NCI-H146 treated with DMSO at 0.1 percent for 48 hours (cell line): Measurements from ENCODE around the gene ADCY3.
"Not testable (repeated sequence)": the region's sequence is repeated elsewhere in the genome, so short reads cannot be mapped to it uniquely, and the experiment has no call there.

ENCODE experiments used
- DNase-seq: peaks from one replicate; lab custom pipeline; 2025; ENCODE audit not compliant: unreplicated experiment; lab: John Stamatoyannopoulos, UW

Gene ADCY3

DNA sequence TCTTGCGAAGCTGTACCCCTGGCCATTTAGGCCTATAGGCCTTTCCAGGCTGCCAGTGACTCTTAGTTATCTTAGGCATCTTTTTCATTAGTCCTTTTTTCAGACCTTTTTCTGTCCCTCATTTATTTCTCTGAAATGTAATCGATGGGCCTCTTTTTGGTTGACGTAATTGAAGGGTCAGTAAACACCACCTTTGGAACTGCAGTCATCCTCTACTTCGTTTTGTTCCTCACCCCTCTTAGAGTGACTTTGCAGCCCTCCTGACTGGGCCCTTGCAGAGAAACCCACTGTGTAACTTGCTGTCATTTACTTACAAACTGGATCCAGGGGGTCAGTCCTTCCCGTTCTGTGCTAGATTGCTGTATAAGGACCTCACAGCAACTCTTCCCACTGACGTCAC, 103.6 kb downstream of the ADCY3 start:
- no peak for DNase-seq

DNA sequence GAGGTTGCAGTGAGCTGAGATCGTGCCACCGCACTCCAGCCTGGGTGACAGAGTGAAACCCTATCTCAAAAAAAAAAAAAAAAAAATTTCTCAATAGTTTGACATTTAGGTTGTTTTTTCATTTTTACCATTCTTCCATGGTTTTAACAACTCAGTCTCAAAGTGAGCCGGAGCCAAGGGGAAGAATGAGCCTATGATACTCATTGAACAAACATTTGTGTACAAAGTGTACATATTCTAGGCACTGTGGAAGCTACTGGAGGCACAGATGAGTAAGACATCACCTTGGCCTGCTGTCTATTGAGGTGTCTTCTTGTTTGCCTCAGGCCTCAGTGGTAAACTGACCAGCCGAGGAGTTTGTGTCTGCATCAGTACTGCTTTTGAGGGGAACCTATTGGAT, 104.9 kb downstream of the ADCY3 start:
- DNase-seq = no peak

DNA sequence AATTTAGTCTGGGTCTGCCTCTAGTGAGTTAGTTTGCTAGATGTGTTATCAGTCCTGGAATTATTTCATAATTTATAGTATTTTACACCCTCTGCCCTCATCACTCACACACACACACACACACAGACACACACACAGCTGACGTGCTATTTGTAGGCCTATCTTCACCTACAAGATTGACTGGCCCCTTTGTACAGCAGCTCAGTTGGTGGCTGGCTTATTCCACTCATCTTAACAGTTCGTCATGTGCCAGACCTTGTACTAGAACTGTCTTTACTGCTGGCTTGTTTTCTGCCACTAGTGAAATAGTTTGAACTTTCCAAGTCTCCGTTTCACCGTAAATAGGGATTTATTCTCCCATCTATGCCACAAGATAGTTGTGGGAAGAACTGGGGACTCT, 105.5 kb downstream of the ADCY3 start:
- no peak for DNase-seq

DNA sequence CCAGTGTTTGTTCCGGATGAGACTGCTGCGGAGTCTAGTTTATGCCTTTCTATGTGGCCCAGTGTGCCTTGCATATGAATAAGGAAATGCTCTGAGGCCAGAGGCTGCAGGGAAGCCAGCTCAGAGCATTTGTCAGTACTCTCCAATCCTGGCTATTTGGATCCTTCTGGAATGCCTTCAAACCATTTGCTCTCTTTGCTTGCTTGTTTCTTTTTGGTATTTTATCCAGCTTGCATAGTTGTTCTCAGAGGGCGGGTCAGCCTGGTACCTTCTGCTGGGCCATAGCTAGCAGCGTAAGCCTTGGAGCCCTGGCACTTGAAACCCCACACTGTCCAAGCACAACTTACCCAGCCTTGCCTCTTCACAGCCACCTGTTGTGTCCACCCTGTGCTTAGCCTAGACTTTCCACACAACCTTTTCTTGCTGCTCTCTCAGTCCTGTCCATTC, 106.3 kb downstream of the ADCY3 start:
- no peak for DNase-seq

DNA sequence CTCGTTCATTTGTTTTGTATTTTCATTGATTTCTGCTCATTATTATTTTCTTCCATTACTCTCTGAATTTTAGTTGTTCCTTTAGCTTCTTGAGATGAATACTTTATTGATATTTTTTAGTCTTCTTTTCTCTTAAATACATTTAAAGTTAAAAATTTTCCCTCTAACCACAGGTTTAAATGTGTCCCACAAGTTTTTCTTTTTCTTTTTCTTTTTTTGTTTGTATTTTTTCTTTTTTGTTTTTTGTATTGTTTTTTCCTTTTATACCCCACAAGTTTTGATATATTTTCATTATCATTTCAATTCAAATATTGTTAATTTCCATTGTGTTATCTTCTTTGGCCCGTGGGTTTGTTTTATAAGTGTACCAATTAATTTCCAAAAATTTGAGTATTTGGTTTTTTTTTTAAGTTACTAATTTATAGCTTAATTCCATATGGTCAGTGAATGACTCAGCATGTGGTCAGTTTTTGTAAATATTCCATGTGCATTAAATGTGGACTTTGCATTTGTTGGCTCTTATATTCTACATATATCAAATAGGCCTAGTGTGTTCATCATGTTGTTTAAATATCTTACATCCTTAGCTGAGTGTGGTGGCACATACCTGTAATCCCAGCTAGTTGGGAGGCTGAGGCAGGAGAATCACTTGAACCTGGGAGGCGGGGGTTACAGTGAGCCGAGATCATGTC, 110.6 kb downstream of the ADCY3 start:
- no peak for DNase-seq

DNA sequence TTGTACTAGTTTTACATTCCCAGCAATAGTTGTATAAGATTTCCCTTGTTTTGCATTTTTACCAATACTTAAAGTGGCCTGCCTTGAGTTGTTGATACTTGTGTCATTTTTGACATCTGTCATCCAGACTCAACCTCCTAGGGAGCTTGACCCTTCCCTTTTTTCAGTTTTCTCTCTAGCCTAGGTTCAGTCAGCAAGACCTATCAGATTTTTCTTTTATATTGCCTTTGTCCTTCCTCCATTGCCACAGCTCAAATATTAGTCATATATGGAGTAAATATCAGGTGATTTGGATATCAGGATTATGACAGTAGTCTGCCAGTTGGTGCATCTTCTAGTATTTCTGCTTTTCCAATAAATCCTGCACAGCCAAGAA, 113.4 kb downstream of the ADCY3 start:
- no peak for DNase-seq

DNA sequence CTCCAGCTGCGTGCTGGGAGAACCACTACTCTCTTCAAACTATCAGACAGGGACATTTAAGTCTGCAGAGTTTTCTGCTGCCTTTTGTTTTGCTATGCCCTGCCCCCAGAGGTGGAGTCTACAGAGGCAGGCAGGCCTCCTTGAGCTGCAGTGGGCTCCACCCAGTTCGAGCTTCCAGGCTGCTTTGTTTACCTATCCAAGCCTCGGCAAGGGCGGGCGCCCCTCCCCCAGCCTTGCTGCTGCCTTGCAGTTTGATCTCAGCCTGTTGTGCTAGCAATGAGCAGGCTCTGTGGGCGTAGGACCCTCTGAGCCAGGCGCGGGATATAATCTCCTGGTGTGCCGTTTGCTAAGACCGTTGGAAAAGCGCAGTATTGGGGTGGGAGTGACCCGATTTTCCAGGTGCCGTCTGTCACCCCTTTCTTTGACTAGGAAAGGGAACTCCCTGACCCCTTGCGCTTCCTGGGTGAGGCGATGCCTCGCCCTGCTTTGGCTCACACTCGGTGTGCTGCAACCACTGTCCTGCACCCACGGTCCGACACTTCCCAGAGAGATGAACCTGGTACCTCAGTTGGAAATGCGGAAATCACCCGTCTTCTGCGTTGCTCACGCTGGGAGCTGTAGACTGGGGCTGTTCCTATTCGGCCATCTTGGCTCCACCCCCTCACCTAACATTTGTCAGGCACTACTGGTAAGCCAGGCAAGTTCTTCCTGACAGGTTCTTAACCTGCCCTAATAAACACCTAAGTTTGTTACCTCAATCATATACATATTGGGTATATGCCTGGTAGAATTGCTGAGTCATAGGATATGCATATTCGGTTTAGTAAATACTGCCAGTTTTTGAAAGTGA, 114.0 kb downstream of the ADCY3 start:
- DNase-seq = not testable (repeated sequence)

DNA sequence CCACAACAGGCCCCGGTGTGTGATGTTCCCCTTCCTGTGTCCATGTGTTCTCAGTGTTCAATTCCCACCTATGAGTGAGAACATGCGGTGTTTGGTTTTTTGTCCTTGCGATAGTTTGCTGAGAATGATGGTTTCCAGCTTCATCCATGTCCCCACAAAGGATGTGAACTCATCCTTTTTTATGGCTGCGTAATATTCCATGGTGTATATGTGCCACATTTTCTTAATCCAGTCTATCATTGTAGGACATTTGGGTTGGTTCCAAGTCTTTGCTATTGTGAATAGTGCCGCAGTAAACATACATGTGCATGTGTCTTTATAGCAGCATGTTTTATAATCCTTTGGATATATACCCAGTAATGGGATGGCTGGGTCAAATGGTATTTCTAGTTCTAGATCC, 119.5 kb downstream of the ADCY3 start:
- not testable (repeated sequence) for DNase-seq

DNA sequence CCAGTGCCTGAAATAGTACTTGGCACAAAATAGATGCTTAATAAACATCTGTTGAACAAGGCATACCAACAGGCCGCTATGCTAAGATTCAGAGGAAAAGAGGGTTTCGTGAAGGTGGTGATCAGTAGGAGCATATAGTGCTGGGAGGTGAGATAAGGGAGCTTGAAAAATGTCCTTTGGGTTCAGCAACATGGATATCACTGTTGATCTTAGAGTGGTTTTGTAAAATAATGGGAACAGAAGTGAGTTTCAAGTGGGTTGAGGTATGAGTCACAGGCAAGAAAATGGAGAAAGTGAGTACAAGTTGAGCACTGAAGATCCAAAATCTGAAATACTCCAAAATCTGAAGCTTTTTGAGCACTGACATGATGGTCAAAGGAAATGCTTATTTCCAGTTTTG, 122.4 kb downstream of the ADCY3 start:
- DNase-seq = no peak

DNA sequence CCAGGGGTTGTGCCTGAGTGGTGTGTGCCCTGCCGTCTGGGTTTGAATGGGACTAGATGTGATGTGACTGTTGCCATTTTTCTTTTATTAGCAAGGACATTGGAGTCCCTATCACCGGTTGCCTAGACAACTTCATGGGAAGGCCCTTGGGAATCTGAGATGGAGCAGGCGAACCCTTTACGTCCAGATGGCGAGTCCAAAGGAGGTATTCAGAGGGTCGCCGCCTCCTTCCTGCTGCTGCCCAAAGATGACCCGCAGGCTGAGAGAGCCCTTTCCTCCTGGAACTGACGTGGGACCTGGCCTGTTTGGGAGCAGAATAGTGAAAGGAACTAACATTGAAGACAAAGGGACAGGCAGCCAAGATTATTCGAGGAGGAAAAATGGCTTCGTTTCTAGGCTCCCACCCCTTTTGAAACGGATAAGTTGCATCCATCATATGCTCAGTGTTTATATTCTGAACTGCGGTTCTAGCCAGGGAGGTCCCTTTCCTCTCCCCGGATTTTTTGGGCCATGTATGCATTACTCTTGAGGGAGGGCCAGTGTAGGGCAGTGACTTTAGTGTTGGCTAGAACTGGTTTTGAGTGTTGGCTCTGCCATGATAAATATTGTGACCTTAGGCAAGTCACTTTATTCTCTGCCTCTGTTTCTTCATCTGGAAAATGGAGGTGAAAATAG, 126.1 kb downstream of the ADCY3 start:
- no peak for DNase-seq

DNA sequence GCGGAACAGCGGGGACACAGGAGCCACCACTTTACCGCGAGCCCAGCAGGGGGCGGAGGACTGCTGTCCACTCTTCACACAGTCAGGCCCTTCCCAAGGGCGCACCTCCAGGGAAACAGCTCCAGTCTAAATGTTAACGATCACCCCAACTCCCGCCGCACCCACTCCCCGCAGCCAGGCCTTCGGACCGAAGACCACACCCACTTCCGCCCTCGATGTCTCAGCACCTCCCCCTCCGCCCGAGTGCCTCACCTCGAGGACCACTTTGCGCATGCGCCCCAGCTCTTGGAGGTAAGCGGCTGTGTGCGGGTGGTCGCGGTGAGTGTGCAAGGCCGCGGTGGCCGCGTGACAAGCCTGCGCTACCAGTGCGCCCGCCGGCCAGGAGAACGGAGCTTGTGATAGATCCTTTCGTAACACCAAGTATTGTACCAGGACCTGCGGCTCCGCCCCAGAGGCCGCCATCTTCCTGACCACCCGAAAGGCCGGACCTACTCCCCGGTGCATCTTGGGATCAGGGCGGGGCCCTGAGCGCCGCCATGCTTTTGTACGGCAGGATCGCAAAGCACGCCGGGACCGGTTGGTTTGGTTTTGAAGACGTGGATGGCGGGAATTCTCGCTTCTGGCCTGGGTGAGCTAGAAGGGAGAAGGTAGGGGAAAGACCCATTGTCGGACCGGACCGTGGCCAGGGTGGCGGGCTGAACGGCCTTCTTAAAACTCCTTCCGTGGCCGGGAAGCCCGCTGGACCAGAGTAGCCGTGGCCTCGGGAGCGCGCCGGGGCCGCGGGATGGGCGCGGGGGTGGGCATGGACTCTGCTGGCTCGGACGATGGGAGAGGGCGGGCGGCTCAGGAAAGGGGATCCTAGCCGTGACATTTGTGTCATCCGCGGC, 126.9 kb downstream of the ADCY3 start, which contains the start of the genes CENPO and PTRHD1:
Gene CENPO (plus strand): TSS at position 552 of the 887 bp plus-strand sequence. CDS start 495 bp downstream, outside the sequence.
Gene PTRHD1 (minus strand): TSS at position 518 of the 887 bp plus-strand sequence. CDS start 14 bp downstream, at position 504.
- peak; percentile 95 for DNase-seq

DNA sequence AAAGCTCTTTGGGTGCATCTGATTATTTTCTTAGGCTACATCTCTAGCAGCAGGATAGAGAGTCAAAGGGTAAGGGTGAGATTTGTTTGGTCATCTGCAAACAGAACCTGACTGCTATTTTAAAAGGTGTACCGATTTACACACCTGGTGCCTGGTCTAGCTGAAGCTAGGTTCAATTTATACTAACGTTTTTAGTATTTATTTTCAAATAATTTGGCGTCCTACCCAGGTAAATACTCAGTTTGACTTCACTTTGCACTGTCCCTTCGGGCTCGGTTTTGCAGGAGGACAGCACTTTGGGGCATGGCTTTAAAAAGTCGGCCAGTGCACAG, 127.5 kb downstream of the ADCY3 start:
- DNase-seq = peak; percentile 67

DNA sequence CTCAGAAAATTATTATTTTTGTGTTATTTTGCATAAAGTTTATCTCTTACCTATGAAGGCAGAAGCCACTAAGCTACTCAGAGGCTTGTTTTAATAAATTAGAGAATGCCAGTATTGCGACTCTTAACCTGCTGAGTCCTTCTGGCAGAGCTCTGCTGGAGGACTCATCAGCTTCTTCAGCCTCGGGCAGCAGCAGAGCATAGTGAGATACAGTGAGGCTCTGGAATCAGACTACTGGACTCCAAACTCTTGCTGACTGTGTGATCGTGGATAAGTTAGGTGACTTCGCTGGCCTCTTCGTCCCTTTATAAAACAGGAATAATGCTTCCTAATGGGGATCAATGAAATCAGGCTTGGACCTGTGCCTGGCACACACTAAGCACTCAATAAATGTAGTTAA, 128.6 kb downstream of the ADCY3 start:
- no peak for DNase-seq

DNA sequence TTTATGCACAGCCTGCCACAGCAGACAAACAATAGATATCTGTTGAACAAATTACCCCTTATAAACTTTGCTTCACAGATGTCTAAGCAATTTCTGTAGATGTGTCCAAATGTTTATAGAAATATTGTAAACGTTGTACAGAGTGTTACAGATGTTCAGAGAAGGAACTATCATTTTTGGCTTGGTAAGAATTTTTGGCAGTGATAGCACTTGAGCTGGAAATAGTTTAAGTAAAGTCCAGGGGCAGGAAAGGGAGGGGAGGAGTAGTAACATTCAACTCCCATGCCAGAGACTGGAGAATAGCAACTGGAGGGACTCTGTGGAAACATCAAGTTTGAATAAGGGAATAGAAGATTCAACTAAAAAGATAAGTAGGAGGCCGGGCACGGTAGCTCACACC, 131.2 kb downstream of the ADCY3 start:
- no peak for DNase-seq

DNA sequence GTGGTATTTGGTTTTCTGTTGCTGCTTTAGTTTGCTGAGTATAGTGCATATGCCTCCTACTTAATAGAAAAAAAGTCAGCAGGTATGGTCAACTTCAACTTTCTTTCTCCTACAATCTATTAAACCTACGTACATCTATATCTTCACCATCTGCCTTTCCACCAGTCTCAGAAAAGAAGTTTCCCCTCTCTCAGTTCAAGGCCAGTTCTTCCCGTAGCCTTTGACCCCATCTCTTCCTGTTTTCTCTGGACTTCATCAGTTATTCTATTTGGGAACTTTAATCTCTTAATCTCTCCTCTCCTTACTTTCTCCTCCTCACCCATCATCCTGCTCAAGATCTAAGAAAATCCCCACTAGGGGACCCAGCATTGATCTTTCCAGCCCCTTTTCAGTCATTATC, 132.5 kb downstream of the ADCY3 start:
- no peak for DNase-seq

DNA sequence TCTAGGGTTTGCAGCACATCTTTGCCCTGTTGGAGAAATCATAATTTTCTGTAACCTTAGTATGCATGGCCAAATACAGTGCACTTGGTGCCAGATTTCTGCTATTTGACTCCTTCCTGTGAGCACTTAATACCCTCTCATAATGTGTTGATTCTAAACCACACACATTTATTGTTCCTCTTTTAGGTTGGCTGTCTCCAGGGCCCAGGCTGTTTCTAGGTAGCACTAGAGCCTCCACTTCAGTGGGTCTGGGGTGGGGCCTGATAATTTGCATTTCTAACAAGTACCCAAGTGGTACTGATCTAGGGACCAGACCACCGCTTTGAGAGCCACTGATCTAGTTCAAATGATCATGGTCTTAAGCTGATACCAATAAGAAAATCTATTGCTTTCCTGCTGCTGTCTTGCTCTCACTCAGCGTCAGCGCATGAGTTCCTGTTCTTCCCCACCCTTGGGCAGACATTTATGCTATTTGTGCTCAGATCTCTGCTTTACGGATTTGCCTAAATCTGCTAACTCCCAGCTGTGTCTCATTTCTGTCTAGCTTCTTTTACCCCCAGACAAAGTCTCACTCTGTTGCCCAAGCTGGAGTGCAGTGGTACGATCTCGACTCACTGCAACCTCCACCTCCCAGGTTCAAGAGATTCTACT, 134.2 kb downstream of the ADCY3 start:
- no peak for DNase-seq

DNA sequence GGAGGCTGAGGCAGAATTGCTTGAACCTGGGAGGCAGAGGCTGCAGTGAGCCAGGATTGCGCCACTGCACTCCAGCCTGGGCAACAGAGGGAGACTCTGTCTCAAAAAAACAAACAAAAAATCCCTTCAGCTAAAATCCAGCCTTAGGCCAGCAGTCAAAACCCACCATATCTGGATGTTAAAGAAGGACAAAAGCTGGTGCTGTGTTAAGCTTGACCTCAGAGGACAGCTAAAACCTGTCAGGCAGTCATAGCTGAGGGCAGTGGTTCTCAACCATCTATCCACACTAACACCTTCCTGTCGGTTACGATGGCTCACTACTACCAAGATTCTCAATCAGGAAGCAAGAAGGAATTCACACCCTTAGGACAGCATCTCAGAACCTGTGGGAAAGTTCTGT, 136.4 kb downstream of the ADCY3 start:
- no peak for DNase-seq

DNA sequence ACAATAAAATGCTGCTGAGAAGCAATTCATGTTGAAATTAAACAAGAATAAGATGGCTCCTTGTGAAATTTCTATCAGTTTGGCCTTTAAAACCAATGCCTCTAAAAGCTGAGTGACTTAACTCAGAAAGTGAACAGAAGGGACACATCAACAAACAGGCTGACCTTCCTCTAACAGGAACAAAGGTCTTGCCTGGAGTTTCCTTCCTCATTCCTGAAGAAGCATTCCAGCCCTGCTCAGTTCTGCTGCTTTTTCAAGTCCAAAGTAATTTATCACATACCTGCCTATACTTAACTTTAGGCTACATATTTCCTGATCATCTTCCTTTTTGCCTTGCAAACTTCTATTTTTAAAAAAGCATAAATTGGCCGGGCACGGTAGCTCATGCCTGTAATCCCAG, 140.9 kb downstream of the ADCY3 start:
- DNase-seq = no peak

DNA sequence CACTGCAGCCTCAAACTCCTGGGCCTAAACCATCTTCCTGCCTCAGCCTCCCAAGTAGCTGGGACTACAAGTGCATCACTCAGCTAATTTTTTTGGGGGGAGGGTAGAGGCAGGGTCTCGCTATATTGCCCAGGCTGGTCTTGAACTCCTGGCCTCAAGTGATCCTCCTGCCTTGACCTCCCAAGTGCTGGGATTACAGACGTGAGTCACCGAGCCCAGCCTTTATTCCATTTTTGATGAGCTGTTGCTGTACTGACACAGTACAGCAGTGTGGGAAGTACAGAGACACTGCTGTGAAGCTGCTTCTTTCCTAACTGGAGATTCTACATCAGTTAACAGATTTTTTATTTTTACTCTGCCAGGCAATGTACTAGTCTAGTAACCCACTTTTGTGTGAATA, 145.7 kb downstream of the ADCY3 start:
- DNase-seq = no peak
